Measurements from ENCODE around the gene DCANP1. TPM values are rescaled to one million over a fixed set of nuclear protein-coding genes. Genes with fewer than 3 reads are reported as not detected.

Gene DCANP1
- total and polyA plus RNA-seq, 9 of the 15 experiments (the other 6 are each of a cell fraction or from before 2014, with no cell fraction given) = not detected

- 69% methylated on average over 7 of the region's 10 CpGs for WGBS (ENCODE audit: insufficient coverage, low coverage, missing lambda C conversion rate)
- in situ Hi-C loops (cut with MboI) (no loop called here), intact Hi-C loops (cut with micrococcal nuclease) (no loop called here)
- ATAC-seq = no peak
- Histone ChIP-seq H3K4me3 (no peak overlapping the region), H2AFZ (ENCODE audit: low read depth, low read length) (peak overlapping the region; percentile 92), H3K36me3 (ENCODE audit: control insufficient read depth, insufficient read depth, low read length) (no peaks in the 10 kb centered on the region), H3K9me1 (ENCODE audit: control insufficient read depth, insufficient read depth, low read length) (no peaks in the 10 kb centered on the region), H3K79me2 (ENCODE audit: control insufficient read depth, insufficient read depth, low read length) (no peaks in the 10 kb centered on the region), H4K20me1 (replicated peaks; ENCODE audit: control insufficient read depth, insufficient read depth, low read length) (no peaks in the 10 kb centered on the region), H3K4me2 (ENCODE audit: insufficient read depth, low read length) (no peak overlapping the region), H3K9ac (ENCODE audit: insufficient read depth in 1 of 2, low read depth in 2 of 2, low read length in 2 of 2) (0 out of 4 replicates have a peak overlapping the region, but pooled peaks of 1 of the 2 experiments have one; percentile 6), H3K27ac (ENCODE audit: extremely low read depth, low read depth, low read length) (peak overlapping the region; percentile 17; the same call in 1 of the 3 replicates), H3K27me3 (ENCODE audit: control insufficient read depth in 2 of 2, insufficient read depth in 2 of 2, low read length in 2 of 2) (no peaks in the 10 kb centered on the region), H3K4me1 (replicated peaks in 1 of 2; ENCODE audit: control insufficient read depth in 2 of 2, insufficient read depth in 2 of 2, low read length in 2 of 2) (peaks cover 36 to 37% of the 10 kb centered on the region in 2 experiments), H3K9me3 (replicated peaks; ENCODE audit: control insufficient read depth, insufficient read depth, low read depth, low read length) (no peaks in the 10 kb centered on the region)
- BruUV-seq (replicated peaks) = no TSS peak
- ChIA-PET CTCF (ENCODE audit: low intra/inter-chr PET ratio) (no interaction called here), POLR2A (interaction anchor here (0.5 to 2.0 kb wide), 3 partner anchors 13 to 47 kb away, joined by 3 to 9 read pairs (median 3); no protein-coding TSS in a partner anchor)
- DNase-seq (ENCODE audit: extremely low read depth in 1 of 4, low spot score in 3 of 4) = no peak
- FAIRE-seq = no peak
- TF ChIP-seq SMAD3 (CRISPR knock-in tag; conservative IDR thresholded peaks at IDR 0.05) (no peak), MLX (CRISPR knock-in tag; conservative IDR thresholded peaks at IDR 0.05) (no peak), ZNF445 (CRISPR knock-in tag; IDR thresholded peaks at IDR 0.05; ENCODE audit: low read depth) (no peak), ZNF311 (CRISPR knock-in tag; IDR thresholded peaks at IDR 0.05) (no peak), NELFE (IDR thresholded peaks at IDR 0.05; ENCODE audit: insufficient read depth, insufficient read length) (no peak), THRAP3 (IDR thresholded peaks at IDR 0.05; ENCODE audit: borderline replicate concordance) (no peak), DIDO1 (tag; IDR thresholded peaks at IDR 0.05; ENCODE audit: low read depth) (no peak), RBFOX2 (IDR thresholded peaks at IDR 0.05; ENCODE audit: low read depth, low read length) (no peak), GTF2A2 (tag; IDR thresholded peaks at IDR 0.05) (no peak), UBTF (IDR thresholded peaks at IDR 0.05; ENCODE audit: borderline replicate concordance in 1 of 2, low read depth in 2 of 2, low read length in 2 of 2) (no peak), PHF20 (IDR thresholded peaks at IDR 0.05; ENCODE audit: partially characterized antibody) (no peak), MEF2D (tag; conservative IDR thresholded peaks at IDR 0.05; ENCODE audit: low read depth) (no peak), DDX20 (tag; IDR thresholded peaks at IDR 0.05; ENCODE audit: low read depth) (no peak), PML (IDR thresholded peaks at IDR 0.05; ENCODE audit: low read length) (no peak), MLLT1 (IDR thresholded peaks at IDR 0.05) (no peak), ETV5 (CRISPR knock-in tag; IDR thresholded peaks at IDR 0.05; ENCODE audit: low read depth) (no peak), ZNF354B (CRISPR knock-in tag; IDR thresholded peaks at IDR 0.05) (no peak), PRPF4 (IDR thresholded peaks at IDR 0.05; ENCODE audit: insufficient read depth, low read depth, low read length, poor library complexity, severe bottlenecking) (no peak)
Observed at GRCh38 chr5:135438636-135439221, 8.4 kb downstream of the DCANP1 start.
